Measurements from ENCODE around the gene GPR39.
A peak's percentile ranks its signal among the peaks of the same experiment; 100 is the strongest.

Gene GPR39

GRCh38 chr2:132415256-132415914 is 1.2 kb upstream of the GPR39 start:
- peak; percentile 48 for DNase-seq

GRCh38 chr2:132415915-132416722 is 486 bp upstream of the GPR39 start:
- peak; percentile 98 for DNase-seq

- DNase-seq: no peak
These were observed 928 bp downstream of the GPR39 start for GRCh38 chr2:132417430-132418035.

DNA sequence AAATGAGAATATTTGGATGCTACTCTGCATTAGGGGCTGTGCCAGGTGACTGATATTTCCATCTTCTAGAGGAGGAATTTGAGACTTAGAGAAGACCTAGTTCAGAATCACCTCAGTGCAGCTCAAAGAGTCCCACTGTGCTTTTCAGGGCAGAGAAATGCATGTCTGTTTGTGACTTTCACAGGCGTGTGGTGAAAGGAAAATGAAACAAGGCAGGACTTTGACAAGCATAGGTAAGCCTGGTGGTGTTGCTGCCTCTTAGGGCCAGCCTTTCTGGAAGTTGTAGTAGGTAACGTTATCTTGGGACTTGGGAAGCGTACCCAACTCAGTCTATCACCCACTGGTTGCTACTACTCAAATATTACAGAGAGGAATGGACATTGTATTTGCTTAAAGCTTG is 2.6 kb downstream of the GPR39 start:
- DNase-seq: no peak

DNA sequence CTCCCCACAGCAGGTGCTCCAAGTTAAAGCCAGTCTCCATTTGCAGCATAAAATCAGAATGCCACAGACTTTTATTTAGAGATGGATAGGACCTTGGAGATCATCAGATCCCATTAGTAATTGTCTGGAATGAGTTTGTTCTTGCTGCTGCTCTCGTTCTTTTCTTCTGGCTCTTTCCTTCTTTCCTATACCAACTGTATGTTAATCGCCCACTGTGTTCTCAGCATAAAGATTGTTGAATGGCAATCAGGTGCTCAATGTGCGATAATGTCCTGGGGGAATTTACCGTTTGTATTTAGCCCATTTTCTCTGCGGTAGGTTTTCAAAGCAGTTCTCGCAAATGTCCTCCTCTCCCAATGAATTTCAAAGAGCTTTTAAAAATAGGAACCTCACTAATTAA is 3.3 kb downstream of the GPR39 start:
- DNase-seq: no peak

DNA sequence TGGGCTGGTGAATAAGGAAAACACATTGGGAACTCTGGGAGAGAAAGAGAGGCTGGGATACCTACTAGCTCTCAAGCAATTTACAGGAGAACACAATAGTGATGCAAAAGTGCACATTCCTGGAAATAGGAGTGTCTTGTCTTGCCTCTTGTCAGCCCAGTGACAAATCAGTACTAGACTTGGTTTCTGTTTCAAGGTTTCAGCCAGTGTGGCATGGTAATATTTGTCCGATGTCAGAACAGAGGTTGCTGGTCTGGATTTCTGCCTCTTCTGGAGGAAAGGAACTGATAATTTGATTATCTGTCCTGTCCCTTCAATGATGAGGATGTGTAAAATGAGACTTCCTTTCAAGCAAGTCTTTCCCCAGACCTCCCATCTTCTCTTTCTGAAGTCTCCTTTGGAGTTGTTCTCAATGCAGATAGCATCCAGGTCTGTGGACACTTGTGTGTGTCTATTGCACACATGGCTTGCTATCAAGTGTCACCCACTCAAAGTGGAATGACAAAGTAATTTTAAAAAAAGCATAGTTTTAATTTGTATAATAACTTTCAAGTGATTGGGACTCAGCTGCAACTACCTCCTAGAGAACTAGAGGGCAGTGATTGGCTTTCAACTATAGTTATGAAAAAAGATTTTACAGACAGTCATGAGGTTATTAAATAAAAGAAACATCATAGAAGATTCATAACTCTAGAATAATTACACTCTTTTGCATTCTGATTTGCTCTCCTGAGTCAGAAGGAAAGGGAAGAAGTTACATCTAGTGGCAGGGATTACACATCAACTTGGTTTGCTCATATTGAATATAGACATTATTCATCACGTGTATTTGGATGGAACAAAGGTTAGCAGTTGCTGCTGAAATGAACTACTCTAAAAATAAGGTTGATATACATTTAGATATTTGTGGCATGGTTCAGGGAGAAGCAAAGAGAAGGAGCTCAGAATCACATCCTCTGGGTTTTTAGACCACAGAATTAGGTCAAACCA is 4.5 kb downstream of the GPR39 start:
- no peak for DNase-seq

GRCh38 chr2:132422736-132423135 is 6.1 kb downstream of the GPR39 start:
- DNase-seq: no peak

GRCh38 chr2:132424526-132425121 is 8.0 kb downstream of the GPR39 start:
- peak; percentile 38 for DNase-seq

GRCh38 chr2:132426033-132426432 is 9.4 kb downstream of the GPR39 start:
- DNase-seq: no peak

- no peak for DNase-seq
These were observed 10.1 kb downstream of the GPR39 start for GRCh38 chr2:132426656-132427055.

GRCh38 chr2:132429351-132429750 is 12.7 kb downstream of the GPR39 start:
- DNase-seq: no peak

GRCh38 chr2:132429941-132430573 is 13.5 kb downstream of the GPR39 start:
- DNase-seq: no peak

- no peak for DNase-seq
These were observed 14.3 kb downstream of the GPR39 start for GRCh38 chr2:132430895-132431294.

DNA sequence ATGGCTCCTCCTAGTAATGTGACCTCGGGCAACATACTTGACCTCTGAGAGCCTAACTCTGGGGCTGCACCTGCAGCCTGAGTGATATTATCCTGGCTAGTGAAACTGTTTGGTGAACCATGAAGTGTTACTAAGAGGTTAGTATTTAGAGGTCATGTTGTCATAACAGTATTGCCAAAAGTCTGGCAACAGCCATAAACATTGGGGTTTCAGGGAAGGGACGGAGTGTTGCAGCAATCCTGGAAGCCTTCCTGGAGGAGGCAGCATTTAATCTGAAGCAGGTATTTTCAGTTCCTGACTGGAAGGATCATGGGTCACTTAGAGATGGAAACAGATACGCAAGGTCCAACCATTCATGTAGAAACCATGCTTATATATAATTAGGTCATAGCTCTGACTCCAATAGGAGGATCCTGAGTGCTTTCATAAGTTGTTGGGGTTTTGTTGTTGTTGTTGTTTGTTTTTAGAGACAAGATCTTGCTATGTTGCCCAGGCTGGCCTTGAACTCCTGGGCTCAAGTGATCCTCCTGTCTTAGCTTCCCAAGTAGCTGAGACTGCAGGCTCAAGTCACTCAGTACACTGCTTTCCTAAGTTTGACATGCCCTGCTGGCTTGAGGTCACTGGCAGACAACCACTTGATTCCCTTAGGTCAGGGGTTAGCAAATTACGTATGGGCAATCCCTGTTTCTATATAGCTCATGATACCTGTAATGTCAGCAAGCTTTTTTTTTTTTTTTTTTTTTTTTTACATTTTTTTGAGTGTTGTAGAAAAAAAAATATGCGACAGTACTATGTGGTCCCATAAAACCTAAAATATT is 21.5 kb downstream of the GPR39 start:
- DNase-seq: no peak

DNA sequence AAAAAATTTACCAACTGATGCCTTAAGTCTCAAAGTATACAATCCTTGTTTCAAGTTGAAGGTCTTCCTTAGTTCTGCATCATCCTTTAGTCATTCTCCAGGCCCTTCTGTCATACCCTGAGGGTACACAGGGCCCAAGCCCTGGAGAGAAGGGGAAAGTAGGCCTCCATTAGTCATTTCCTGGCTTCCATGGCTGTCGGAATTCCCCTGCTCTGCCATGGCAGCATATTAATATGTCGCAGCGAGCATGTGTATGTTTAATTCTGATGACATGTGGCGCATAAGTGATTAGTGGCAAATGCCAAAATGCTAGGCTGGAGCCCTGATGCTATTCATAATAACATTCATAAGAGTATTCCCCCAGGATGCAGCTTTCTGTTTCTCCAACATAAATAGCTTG is 22.1 kb downstream of the GPR39 start:
- DNase-seq: peak; percentile 87

DNA sequence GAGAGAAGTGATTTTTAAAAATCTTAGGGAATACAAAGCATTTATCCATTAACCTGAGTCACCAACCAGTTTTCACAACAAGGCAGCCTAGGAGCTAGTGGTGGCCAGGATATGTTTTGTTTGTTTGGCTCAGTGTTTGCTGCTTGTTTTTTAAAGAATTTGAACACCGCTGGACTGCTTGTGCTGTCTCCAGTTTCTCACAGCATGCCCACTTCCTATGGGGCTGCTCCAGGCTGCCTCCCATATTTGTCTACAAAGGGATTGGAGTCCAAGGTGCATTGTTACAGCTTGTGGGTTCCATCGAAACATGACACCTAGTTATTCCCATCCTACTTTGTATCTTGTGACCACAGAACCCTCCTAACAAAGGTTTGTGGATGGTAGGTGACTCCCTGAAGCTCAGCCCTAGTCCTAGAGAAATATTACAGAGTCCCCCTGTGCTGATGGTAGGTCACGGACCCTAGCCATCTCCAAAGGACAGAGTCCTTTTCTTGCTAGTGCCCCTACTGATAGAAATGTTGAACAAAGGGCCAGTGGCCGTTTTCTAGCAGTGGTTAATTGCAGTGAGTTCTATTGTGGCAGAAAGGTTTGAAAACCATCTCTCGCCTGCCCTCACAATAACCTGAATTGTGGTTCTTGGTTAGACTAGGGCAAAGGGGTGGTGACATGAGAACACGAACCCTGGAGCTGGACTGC is 23.2 kb downstream of the GPR39 start:
- DNase-seq: peak; percentile 25

GRCh38 chr2:132441051-132441450 is 24.4 kb downstream of the GPR39 start:
- DNase-seq: no peak

- DNase-seq: no peak
These were observed 25.7 kb downstream of the GPR39 start for GRCh38 chr2:132442278-132442677.

GRCh38 chr2:132443106-132443505 is 26.5 kb downstream of the GPR39 start:
- no peak for DNase-seq

DNA sequence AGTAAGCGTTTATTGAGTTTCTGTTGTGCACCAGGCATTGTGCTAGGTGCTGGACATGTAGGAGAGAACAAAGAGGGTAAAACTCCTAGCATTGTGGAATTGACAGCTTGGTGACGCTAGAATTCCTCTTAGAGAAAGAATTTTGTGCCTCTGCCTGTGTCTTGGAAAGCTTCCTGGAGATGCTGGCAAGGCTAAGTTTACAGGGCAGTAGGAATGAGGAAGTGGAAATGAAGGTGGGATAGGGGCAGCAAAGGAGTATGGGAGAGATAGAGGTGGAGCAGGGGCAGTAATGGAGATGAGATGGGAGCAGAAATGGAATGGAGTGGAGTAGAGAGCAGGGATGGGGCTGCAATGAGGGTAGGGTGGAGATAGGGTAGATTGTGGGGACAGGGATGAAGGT is 29.8 kb downstream of the GPR39 start:
- no peak for DNase-seq
